Measurements from ENCODE around the gene SMIM10L2A. TPM values are rescaled to one million over a fixed set of nuclear protein-coding genes. Genes with fewer than 3 reads are reported as not detected.

Gene SMIM10L2A
- total RNA-seq, 1 donor from 2014 or later = 7.8 TPM

- no peak for DNase-seq (ENCODE audit: low spot score in 2 of 2, unreplicated experiment in 2 of 2)
- H3K9me3 Mint-ChIP-seq = peaks cover 14% of the 10 kb centered on the region
- H3K36me3 Mint-ChIP-seq = no peaks in the 10 kb centered on the region
- H3K4me1 Mint-ChIP-seq = no peaks in the 10 kb centered on the region
- no peak overlapping the region for H3K27ac Mint-ChIP-seq
- H3K4me3 Mint-ChIP-seq = no peak overlapping the region
- H3K27me3 Mint-ChIP-seq (ENCODE audit: low read depth) = no peaks in the 10 kb centered on the region
- no peak for TF ChIP-seq CTCF (IDR thresholded peaks at IDR 0.05; ENCODE audit: unreplicated experiment)
These were observed 32.9 kb upstream of the SMIM10L2A start for GRCh38 chrX:135388841-135389240.

- H3K4me1 Mint-ChIP-seq = no peaks in the 10 kb centered on the region
- DNase-seq (ENCODE audit: low spot score in 2 of 2, unreplicated experiment in 2 of 2) = no peak
- no peaks in the 10 kb centered on the region for H3K36me3 Mint-ChIP-seq
- no peak overlapping the region for H3K27ac Mint-ChIP-seq
- no peak for TF ChIP-seq CTCF (IDR thresholded peaks at IDR 0.05; ENCODE audit: unreplicated experiment)
- H3K9me3 Mint-ChIP-seq = peaks cover 14% of the 10 kb centered on the region
- H3K27me3 Mint-ChIP-seq (ENCODE audit: low read depth) = no peaks in the 10 kb centered on the region
- H3K4me3 Mint-ChIP-seq = no peak overlapping the region
These were observed 32.5 kb upstream of the SMIM10L2A start for GRCh38 chrX:135389243-135389642.

- no peaks in the 10 kb centered on the region for H3K4me1 Mint-ChIP-seq
- peaks cover 14% of the 10 kb centered on the region for H3K9me3 Mint-ChIP-seq
- H3K36me3 Mint-ChIP-seq = no peaks in the 10 kb centered on the region
- no peaks in the 10 kb centered on the region for H3K27me3 Mint-ChIP-seq (ENCODE audit: low read depth)
- DNase-seq (ENCODE audit: low spot score in 2 of 2, unreplicated experiment in 2 of 2) = no peak
- no peak for TF ChIP-seq CTCF (IDR thresholded peaks at IDR 0.05; ENCODE audit: unreplicated experiment)
- no peak overlapping the region for H3K4me3 Mint-ChIP-seq
- H3K27ac Mint-ChIP-seq = no peak overlapping the region
These were observed 32.0 kb upstream of the SMIM10L2A start for GRCh38 chrX:135389717-135390116.

- H3K4me3 Mint-ChIP-seq = no peak overlapping the region
- H3K27me3 Mint-ChIP-seq (ENCODE audit: low read depth) = no peaks in the 10 kb centered on the region
- no peak overlapping the region for H3K27ac Mint-ChIP-seq
- TF ChIP-seq CTCF (IDR thresholded peaks at IDR 0.05; ENCODE audit: unreplicated experiment) = no peak
- H3K9me3 Mint-ChIP-seq = peaks cover 13% of the 10 kb centered on the region
- no peaks in the 10 kb centered on the region for H3K4me1 Mint-ChIP-seq
- DNase-seq (ENCODE audit: low spot score in 2 of 2, unreplicated experiment in 2 of 2) = no peak
- H3K36me3 Mint-ChIP-seq = no peaks in the 10 kb centered on the region
These were observed 30.0 kb upstream of the SMIM10L2A start for GRCh38 chrX:135391734-135392133.

GRCh38 chrX:135393051-135393450 lies 28.7 kb upstream of the SMIM10L2A start:
- Mint-ChIP-seq H3K27ac (no peak overlapping the region), H3K27me3 (ENCODE audit: low read depth) (no peaks in the 10 kb centered on the region), H3K9me3 (peaks cover 11% of the 10 kb centered on the region), H3K4me3 (no peak overlapping the region), H3K4me1 (no peaks in the 10 kb centered on the region), H3K36me3 (no peaks in the 10 kb centered on the region)
- no peak for DNase-seq (ENCODE audit: low spot score in 2 of 2, unreplicated experiment in 2 of 2)
- no peak for TF ChIP-seq CTCF (IDR thresholded peaks at IDR 0.05; ENCODE audit: unreplicated experiment)

GRCh38 chrX:135395064-135395463 lies 26.7 kb upstream of the SMIM10L2A start:
- DNase-seq (ENCODE audit: low spot score in 2 of 2, unreplicated experiment in 2 of 2) = no peak
- Mint-ChIP-seq H3K27me3 (ENCODE audit: low read depth) (no peaks in the 10 kb centered on the region), H3K4me1 (no peaks in the 10 kb centered on the region), H3K36me3 (no peaks in the 10 kb centered on the region), H3K9me3 (peaks cover 11% of the 10 kb centered on the region), H3K4me3 (no peak overlapping the region), H3K27ac (no peak overlapping the region)
- no peak for TF ChIP-seq CTCF (IDR thresholded peaks at IDR 0.05; ENCODE audit: unreplicated experiment)
